Activated naive CD4-positive, alpha-beta T cell treated with anti-CD3 and anti-CD28 coated beads for 36 hours (primary cell): Measurements from ENCODE around the gene RADIL. TPM values are rescaled to one million over a fixed set of nuclear protein-coding genes. Genes with fewer than 3 reads are reported as not detected.
A peak's percentile ranks its signal among the peaks of the same experiment; 100 is the strongest.

ENCODE experiments used
- CTCF ChIA-PET: fragments of 350-600 bp; sonication (Branson Sonifier 250); formaldehyde crosslinking; loops from one replicate; lab custom pipeline; 2021; ENCODE audit warnings: antibody characterized with exemption; lab: Charles Lee
- DNase-seq: peaks from one replicate; pipeline ENCODE4 v3.0.0-alpha.2; 2020
- H3K27ac Mint-ChIP-seq: one replicate; pipeline ENCODE4 v1.8.0; 2021; ENCODE audit warnings: mild to moderate bottlenecking, mixed read lengths
- H3K27me3 Mint-ChIP-seq: one replicate; pipeline ENCODE4 v1.8.0; 2021; ENCODE audit warnings: low read depth, mixed read lengths
- H3K36me3 Mint-ChIP-seq: one replicate; pipeline ENCODE4 v1.8.0; 2021; ENCODE audit warnings: low read depth, mixed read lengths
- H3K4me1 Mint-ChIP-seq: one replicate; pipeline ENCODE4 v1.8.0; 2021; ENCODE audit warnings: low read depth, mixed read lengths
- H3K4me3 Mint-ChIP-seq: one replicate; pipeline ENCODE4 v1.8.0; 2021; ENCODE audit warnings: mild to moderate bottlenecking, moderate library complexity, mixed read lengths
- H3K9me3 Mint-ChIP-seq: one replicate; pipeline ENCODE4 v1.8.0; 2021; ENCODE audit warnings: mixed read lengths
- intact Hi-C: fragments of 100-400 bp; cut with micrococcal nuclease; formaldehyde crosslinking; loops from one replicate; pipeline ENCODE4 v1.15.1; 2023
- microRNA-seq: library from miRNA; unstranded; fragments of <30 nt; microRNA quantifications from one replicate; pipeline ENCODE4 v1.2.0, GENCODE V29; 2022; ENCODE audit warnings: borderline microRNAs expressed, borderline replicate concordance
- total RNA-seq, 2 experiments: library from RNA; stranded (reverse); gene quantifications; one replicate each; pipeline ENCODE4 v1.2.3, GENCODE V29; 2021

RADIL gene
- total RNA-seq, 2 experiments from 2014 or later, result 0.42 to 0.55 TPM

- intact Hi-C loops, result loop anchor here (1.0 kb wide), 3 partner anchors 70 to 143 kb away; no protein-coding TSS in a partner anchor
- H3K9me3 Mint-ChIP-seq, result no peaks in the 10 kb centered on the region
- no peaks in the 10 kb centered on the region for H3K27me3 Mint-ChIP-seq
- H3K27ac Mint-ChIP-seq, result no peak overlapping the region
- H3K4me3 Mint-ChIP-seq, result no peak overlapping the region
- DNase-seq, result no peak
- H3K36me3 Mint-ChIP-seq, result peaks cover 2% of the 10 kb centered on the region
- CTCF ChIA-PET, result interaction anchor here (0.5 to 3.8 kb wide), 10 partner anchors 10 to 731 kb away, joined by 3 to 18 read pairs (median 4); partner anchors contain the start of gene AP5Z1
- peaks cover 17% of the 10 kb centered on the region for H3K4me1 Mint-ChIP-seq
These were observed 129.0 kb downstream of the RADIL start for GRCh38 chr7:4754433-4755010.

DNA sequence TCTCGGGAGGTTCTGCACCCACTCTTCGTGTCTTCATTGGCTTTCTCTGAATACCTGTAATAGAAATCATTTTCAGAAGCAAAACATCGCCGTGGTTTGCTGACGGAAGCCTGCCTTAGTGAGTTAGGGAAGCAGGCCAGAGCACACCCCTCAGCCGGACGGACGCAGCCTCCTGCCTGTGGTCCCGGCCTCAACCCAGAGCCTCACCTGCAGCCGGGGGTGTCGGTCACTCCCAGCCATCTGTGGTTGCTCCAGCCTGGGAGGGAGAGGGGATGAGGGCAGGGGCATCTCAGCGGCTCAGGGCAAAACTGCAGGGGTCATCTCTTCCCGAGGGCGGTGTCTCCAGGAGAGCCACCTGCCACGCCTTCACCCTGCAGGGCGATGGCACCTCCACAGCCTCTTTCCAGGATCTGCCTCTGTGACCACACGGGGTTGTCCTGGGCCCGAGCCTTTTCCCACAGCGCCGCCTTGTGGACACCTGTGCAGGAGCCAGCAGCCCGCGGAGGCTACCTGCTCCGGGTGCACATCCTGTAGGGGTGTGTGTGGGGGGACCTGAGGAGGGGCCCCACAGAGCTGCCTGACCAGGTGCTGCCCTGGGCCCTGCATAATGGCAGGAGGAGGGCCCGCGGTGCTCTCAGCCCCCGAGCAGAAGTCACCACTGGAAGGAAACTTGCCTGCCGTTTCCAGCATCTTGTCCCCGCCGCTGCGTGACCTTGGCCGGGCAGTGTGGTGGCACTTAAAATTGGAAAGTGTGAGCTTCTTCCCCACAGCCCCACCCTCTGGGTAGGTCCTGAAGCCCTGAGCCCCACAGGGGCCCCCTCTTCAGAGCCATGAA, 129.7 kb downstream of the RADIL start:
- Mint-ChIP-seq H3K4me1 (peaks cover 21% of the 10 kb centered on the region), H3K27me3 (no peaks in the 10 kb centered on the region), H3K4me3 (no peak overlapping the region), H3K36me3 (peaks cover 5% of the 10 kb centered on the region), H3K9me3 (no peaks in the 10 kb centered on the region), H3K27ac (no peak overlapping the region)
- peak; percentile 93 for DNase-seq
- CTCF ChIA-PET, result interaction anchor here (0.5 to 3.8 kb wide), 11 partner anchors 10 to 1900 kb away, joined by 3 to 18 read pairs (median 4); partner anchors contain the start of gene AP5Z1
- intact Hi-C loops, result loop anchor here (1.0 kb wide), 3 partner anchors 70 to 143 kb away; no protein-coding TSS in a partner anchor

DNA sequence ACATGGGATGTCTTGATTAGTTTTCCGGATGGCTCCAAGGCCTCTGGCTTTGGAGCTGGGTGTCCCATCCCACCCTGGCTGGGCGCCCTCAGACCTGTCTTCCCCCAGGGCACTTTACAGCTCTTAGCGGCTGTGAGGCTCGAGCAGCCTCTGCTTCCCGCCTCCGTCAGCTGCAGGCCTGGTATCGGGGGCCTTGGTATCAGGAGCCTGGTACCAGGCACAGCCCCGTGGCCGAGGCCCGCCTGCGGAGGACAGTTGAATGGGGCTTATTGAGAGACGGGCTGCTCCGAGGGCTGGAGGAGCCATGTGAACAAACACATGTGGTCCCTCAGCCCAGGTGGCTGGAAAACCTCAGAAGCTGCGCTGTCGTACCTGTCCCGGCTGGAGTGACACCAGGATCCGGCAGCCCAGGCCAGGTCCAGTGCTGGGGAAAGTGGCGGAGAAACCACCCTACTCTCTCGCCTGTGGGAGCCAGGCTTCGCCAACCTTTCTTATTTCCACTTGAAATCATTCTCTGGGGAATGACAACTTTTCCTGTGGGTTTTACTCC, 132.0 kb downstream of the RADIL start:
- H3K27me3 Mint-ChIP-seq, result no peaks in the 10 kb centered on the region
- no peak overlapping the region for H3K4me3 Mint-ChIP-seq
- peaks cover 44% of the 10 kb centered on the region for H3K4me1 Mint-ChIP-seq
- intact Hi-C loops, result no loop called here
- no peak for DNase-seq
- CTCF ChIA-PET, result interaction anchor here (0.6 to 3.8 kb wide), 2 partner anchors 65 to 139 kb away, joined by 3 to 18 read pairs; no protein-coding TSS in a partner anchor
- H3K9me3 Mint-ChIP-seq, result no peaks in the 10 kb centered on the region
- peaks cover 15% of the 10 kb centered on the region for H3K36me3 Mint-ChIP-seq
- no peak overlapping the region for H3K27ac Mint-ChIP-seq

GRCh38 chr7:4749798-4750197, 133.7 kb downstream of the RADIL start:
- H3K9me3 Mint-ChIP-seq, result no peaks in the 10 kb centered on the region
- H3K27me3 Mint-ChIP-seq, result no peaks in the 10 kb centered on the region
- no peak overlapping the region for H3K4me3 Mint-ChIP-seq
- CTCF ChIA-PET, result no interaction called here
- peaks cover 20% of the 10 kb centered on the region for H3K36me3 Mint-ChIP-seq
- intact Hi-C loops, result loop anchor here (10.0 kb wide), 1 partner anchor 945 kb away; no protein-coding TSS in a partner anchor
- H3K4me1 Mint-ChIP-seq, result peaks cover 60% of the 10 kb centered on the region
- H3K27ac Mint-ChIP-seq, result no peak overlapping the region
- no peak for DNase-seq

DNA sequence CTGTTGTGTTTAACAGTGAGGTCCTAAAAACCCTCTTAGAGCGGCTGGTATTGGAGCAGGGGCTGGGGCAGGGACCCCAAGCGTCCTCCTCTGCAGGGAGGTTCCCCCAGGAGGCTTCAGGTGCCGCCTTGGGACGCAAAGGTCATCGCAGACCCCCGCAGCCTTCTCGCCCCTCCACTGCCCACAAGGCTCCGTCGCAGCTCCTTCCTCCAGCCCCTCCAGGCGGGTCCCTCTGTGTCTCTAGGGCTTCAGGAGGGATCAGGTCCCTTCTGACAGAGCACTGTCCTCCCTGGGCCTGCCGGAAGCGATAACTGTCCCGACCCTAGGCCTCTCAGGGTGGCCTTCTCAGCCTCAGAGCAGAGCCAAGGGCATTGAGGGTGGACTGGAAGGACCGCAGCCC, 134.2 kb downstream of the RADIL start:
- peak overlapping the region; percentile 95 for H3K27ac Mint-ChIP-seq
- intact Hi-C loops, result loop anchor here (10.0 kb wide), 1 partner anchor 945 kb away; no protein-coding TSS in a partner anchor
- no peaks in the 10 kb centered on the region for H3K9me3 Mint-ChIP-seq
- H3K27me3 Mint-ChIP-seq, result no peaks in the 10 kb centered on the region
- DNase-seq, result no peak
- peaks cover 20% of the 10 kb centered on the region for H3K36me3 Mint-ChIP-seq
- CTCF ChIA-PET, result no interaction called here
- no peak overlapping the region for H3K4me3 Mint-ChIP-seq
- H3K4me1 Mint-ChIP-seq, result peaks cover 63% of the 10 kb centered on the region

Small RNAs within 50 kb of the gene (microRNA-seq; reads per million reads assigned to microRNA genes)
- gene MIR4656, result not detected

Other genes with a start within 250 kb of the RADIL start
- 10 to 100 TPM; 35.0 to 35.4 TPM for gene FOXK1, start 201.4 kb downstream of the RADIL start, total RNA-seq
- 10 to 100 TPM; 15.3 to 18.1 TPM for gene AP5Z1, start 108.1 kb downstream of the RADIL start, total RNA-seq
- gene PAPOLB, start 21.7 kb downstream of the RADIL start, total RNA-seq, result not detected
- not detected for gene MMD2, start 75.5 kb upstream of the RADIL start, total RNA-seq
- gene RBAK, start 162.1 kb upstream of the RADIL start, total RNA-seq, result 1 to 10 TPM; 5.6 to 6.5 TPM